Measurements from ENCODE around the gene ELAC1.

Gene ELAC1

GRCh38 chr18:51020536-51020935 lies 52.7 kb downstream of the ELAC1 start:
- Histone ChIP-seq H3K4me2 (ENCODE audit: low read length) (no peak overlapping the region), H3K36me3 (ENCODE audit: insufficient read depth, low read length) (peaks cover 10% of the 10 kb centered on the region), H3K27ac (ENCODE audit: low read depth, low read length, poor library complexity, severe bottlenecking) (no peak overlapping the region), H3K27me3 (ENCODE audit: insufficient read depth, low read length) (no peaks in the 10 kb centered on the region), H3K9me3 (ENCODE audit: low read length) (no peaks in the 10 kb centered on the region), H3K4me3 (ENCODE audit: low read depth, low read length, poor library complexity, severe bottlenecking) (no peak overlapping the region), H2AFZ (ENCODE audit: low read length) (no peak overlapping the region), H3K9ac (ENCODE audit: low read length) (no peak overlapping the region), H3K79me2 (ENCODE audit: insufficient read depth, low read length) (no peaks in the 10 kb centered on the region), H3K4me1 (ENCODE audit: insufficient read depth, low read length, severe bottlenecking) (no peaks in the 10 kb centered on the region), H3K9me2 (ENCODE audit: low read depth, low read length) (no peaks in the 10 kb centered on the region), H4K20me1 (ENCODE audit: insufficient read depth, low read length) (no peaks in the 10 kb centered on the region), H3F3A (ENCODE audit: insufficient read depth, low read length) (no peaks in the 10 kb centered on the region)
- TF ChIP-seq, protein P1, sequence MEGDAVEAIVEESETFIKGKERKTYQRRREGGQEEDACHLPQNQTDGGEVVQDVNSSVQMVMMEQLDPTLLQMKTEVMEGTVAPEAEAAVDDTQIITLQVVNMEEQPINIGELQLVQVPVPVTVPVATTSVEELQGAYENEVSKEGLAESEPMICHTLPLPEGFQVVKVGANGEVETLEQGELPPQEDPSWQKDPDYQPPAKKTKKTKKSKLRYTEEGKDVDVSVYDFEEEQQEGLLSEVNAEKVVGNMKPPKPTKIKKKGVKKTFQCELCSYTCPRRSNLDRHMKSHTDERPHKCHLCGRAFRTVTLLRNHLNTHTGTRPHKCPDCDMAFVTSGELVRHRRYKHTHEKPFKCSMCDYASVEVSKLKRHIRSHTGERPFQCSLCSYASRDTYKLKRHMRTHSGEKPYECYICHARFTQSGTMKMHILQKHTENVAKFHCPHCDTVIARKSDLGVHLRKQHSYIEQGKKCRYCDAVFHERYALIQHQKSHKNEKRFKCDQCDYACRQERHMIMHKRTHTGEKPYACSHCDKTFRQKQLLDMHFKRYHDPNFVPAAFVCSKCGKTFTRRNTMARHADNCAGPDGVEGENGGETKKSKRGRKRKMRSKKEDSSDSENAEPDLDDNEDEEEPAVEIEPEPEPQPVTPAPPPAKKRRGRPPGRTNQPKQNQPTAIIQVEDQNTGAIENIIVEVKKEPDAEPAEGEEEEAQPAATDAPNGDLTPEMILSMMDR (IDR thresholded peaks at IDR 0.05; ENCODE audit: low read length) = no peak
- no peak for TF ChIP-seq EZH2 (IDR thresholded peaks at IDR 0.05; ENCODE audit: borderline replicate concordance, low read length)

DNA sequence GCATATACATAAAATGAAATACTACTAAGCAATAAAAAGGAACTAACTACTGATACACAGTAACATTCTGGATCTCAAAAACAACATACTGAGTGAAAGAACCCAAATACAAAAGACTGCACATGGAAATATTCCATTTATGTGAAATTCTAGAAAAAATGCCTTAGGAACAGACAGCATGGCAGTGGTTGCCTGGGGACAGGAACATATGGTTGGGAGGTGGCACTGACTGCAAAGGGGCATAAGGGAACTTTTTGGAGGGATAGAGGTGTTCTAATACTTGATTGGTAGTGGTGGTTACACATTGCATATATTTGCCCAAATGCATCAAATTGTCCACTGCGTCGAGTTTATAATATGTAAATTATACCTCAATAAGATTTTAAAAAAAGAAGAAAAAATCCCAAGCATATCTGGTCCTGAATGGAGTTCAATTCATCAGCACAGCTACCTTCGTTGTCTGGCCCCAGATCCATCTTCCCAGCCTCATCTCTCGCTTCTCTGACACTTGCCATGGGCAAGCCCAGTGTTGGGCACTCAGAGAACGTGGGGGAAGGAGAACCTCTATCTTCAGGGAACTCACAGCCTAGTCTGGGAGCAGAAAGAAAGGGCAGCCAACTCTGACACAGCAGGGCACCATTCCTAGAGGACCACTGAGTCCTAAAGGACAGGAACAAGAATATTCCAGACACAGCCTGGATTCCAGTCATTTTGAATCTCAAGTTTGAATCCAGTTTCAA lies 53.6 kb downstream of the ELAC1 start:
- Histone ChIP-seq H3F3A (ENCODE audit: insufficient read depth, low read length) (no peaks in the 10 kb centered on the region), H3K79me2 (ENCODE audit: insufficient read depth, low read length) (no peaks in the 10 kb centered on the region), H3K27ac (ENCODE audit: low read depth, low read length, poor library complexity, severe bottlenecking) (no peak overlapping the region), H3K9me3 (ENCODE audit: low read length) (no peaks in the 10 kb centered on the region), H3K27me3 (ENCODE audit: insufficient read depth, low read length) (no peaks in the 10 kb centered on the region), H3K4me3 (ENCODE audit: low read depth, low read length, poor library complexity, severe bottlenecking) (no peak overlapping the region), H2AFZ (ENCODE audit: low read length) (no peak overlapping the region), H3K4me2 (ENCODE audit: low read length) (no peak overlapping the region), H3K9me2 (ENCODE audit: low read depth, low read length) (no peaks in the 10 kb centered on the region), H4K20me1 (ENCODE audit: insufficient read depth, low read length) (no peaks in the 10 kb centered on the region), H3K36me3 (ENCODE audit: insufficient read depth, low read length) (peaks cover 17% of the 10 kb centered on the region), H3K9ac (ENCODE audit: low read length) (no peak overlapping the region), H3K4me1 (ENCODE audit: insufficient read depth, low read length, severe bottlenecking) (no peaks in the 10 kb centered on the region)
- TF ChIP-seq, protein P1 (IDR thresholded peaks at IDR 0.05; ENCODE audit: low read length) = no peak
- no peak for TF ChIP-seq EZH2 (IDR thresholded peaks at IDR 0.05; ENCODE audit: borderline replicate concordance, low read length)

- Histone ChIP-seq H3K9me2 (ENCODE audit: low read depth, low read length) (no peaks in the 10 kb centered on the region), H3K79me2 (ENCODE audit: insufficient read depth, low read length) (no peaks in the 10 kb centered on the region; the same call in 1 of the 2 replicates), H2AFZ (ENCODE audit: low read length) (no peak overlapping the region), H3K36me3 (ENCODE audit: insufficient read depth, low read length) (peaks cover 22% of the 10 kb centered on the region), H3K9ac (ENCODE audit: low read length) (no peak overlapping the region), H3K4me2 (ENCODE audit: low read length) (no peak overlapping the region), H3F3A (ENCODE audit: insufficient read depth, low read length) (no peaks in the 10 kb centered on the region), H3K9me3 (ENCODE audit: low read length) (no peaks in the 10 kb centered on the region), H3K27me3 (ENCODE audit: insufficient read depth, low read length) (no peaks in the 10 kb centered on the region), H3K4me3 (ENCODE audit: low read depth, low read length, poor library complexity, severe bottlenecking) (no peak overlapping the region), H3K4me1 (ENCODE audit: insufficient read depth, low read length, severe bottlenecking) (peaks cover 15% of the 10 kb centered on the region), H3K27ac (ENCODE audit: low read depth, low read length, poor library complexity, severe bottlenecking) (no peak overlapping the region), H4K20me1 (ENCODE audit: insufficient read depth, low read length) (no peaks in the 10 kb centered on the region)
- TF ChIP-seq, protein P1 (IDR thresholded peaks at IDR 0.05; ENCODE audit: low read length) = no peak
- no peak for TF ChIP-seq EZH2 (IDR thresholded peaks at IDR 0.05; ENCODE audit: borderline replicate concordance, low read length)
These were observed 57.7 kb downstream of the ELAC1 start for GRCh38 chr18:51025512-51025911.
